Epithelial cell of esophagus (primary cell): ENCODE data around the gene HPS6.
A peak's percentile ranks its signal among the peaks of the same experiment; 100 is the strongest.
"Not testable (repeated sequence)": the region's sequence is repeated elsewhere in the genome, so short reads cannot be mapped to it uniquely, and the experiment has no call there.

ENCODE experiments used
- DNase-seq: peaks from one replicate; pipeline ENCODE4 v3.0.0; 2010; ENCODE audit warnings: low read depth
- H3K4me3 ChIP-seq: 2 replicates; pipeline ENCODE4 v1.5.1; 2011; ENCODE audit warnings: mild to moderate bottlenecking, low read length, control low read depth
- CTCF ChIP-seq: IDR thresholded peaks from 2 replicates; pipeline ENCODE4 v1.5.1; 2011; ENCODE audit warnings: low read depth, mild to moderate bottlenecking, low read length, control low read depth, inconsistent platforms; ENCODE audit not compliant: insufficient read depth; ENCODE audit errors: missing control alignments

HPS6 gene

GRCh38 chr10:102064868-102065560 lies at the start of gene HPS6:
TSS of gene HPS6 (plus strand) at chr10:102065349. CDS start at chr10:102065475, 126 bp downstream.
- peak; percentile 97 for DNase-seq
- TF ChIP-seq CTCF = no peak
- H3K4me3 ChIP-seq = peak within 1 kb of the TSS; percentile 79

GRCh38 chr10:102016416-102016815 lies 48.7 kb upstream of the HPS6 start:
- no peak overlapping the region for H3K4me3 ChIP-seq
- TF ChIP-seq CTCF = no peak
- no peak for DNase-seq

- no peak for DNase-seq
- no peak overlapping the region for H3K4me3 ChIP-seq
- TF ChIP-seq CTCF = no peak
These were observed 47.9 kb upstream of the HPS6 start for GRCh38 chr10:102017295-102017694.

DNA sequence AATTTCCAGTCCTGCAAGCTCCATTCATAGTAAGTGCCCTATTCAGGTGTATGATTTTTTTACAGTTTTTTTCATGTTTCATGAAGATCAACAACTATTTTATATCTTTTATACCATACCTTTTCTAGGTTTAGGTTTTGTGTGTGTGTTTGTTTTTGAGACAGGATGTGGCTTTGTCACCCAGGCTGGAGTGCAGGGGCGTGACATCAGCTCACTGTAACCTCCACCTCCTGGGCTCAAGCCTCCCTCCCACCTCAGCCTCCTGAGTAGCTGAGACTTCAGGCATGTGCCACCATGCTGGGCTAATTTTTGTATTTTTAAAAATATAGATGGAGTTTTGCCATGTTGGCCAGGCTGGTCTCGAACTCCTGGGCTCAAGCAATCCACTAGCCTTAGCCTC lies 44.2 kb upstream of the HPS6 start:
- H3K4me3 ChIP-seq = no peak overlapping the region
- DNase-seq = no peak
- TF ChIP-seq CTCF = no peak

DNA sequence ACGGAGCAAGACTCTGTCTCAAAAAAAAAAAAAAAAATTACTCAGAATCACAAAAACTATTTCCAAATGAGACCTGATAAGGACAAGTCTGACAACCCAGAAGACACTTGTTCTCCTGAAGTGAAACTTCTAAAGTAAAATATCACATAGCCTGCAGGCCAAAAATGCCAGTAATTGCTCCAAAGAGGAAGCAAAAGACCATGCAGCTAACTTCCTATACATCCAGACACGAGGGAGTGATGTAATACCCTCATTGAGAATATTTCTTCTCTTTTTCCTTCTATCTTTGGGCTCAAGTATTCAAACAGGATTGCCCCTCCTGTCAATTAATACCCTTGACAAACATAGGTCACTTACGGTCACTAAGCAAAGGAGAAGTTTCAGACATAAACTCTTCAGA lies 40.4 kb upstream of the HPS6 start:
- no peak overlapping the region for H3K4me3 ChIP-seq
- no peak for DNase-seq
- no peak for TF ChIP-seq CTCF

GRCh38 chr10:102027261-102027660 lies 37.9 kb upstream of the HPS6 start:
- no peak overlapping the region for H3K4me3 ChIP-seq
- no peak for DNase-seq
- no peak for TF ChIP-seq CTCF

DNA sequence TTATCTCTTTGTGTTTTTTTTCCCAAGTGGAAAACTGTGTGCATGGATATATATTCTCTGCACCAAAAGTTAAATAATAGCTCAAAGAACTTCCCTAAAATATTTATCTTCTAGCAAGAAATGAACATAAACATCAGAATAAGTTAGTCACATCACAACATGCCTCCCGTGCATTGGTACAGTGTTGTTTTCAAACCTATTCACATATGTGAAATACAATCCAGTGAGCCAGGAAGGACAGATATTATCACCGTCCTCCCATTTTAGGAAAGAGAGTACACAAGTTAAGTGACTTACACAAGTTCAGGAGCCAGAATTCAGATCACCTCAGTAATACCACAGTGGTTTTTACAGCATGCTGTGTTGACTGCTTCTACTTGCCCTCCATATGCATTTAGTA lies 31.4 kb upstream of the HPS6 start:
- H3K4me3 ChIP-seq = no peak overlapping the region
- DNase-seq = no peak
- no peak for TF ChIP-seq CTCF

DNA sequence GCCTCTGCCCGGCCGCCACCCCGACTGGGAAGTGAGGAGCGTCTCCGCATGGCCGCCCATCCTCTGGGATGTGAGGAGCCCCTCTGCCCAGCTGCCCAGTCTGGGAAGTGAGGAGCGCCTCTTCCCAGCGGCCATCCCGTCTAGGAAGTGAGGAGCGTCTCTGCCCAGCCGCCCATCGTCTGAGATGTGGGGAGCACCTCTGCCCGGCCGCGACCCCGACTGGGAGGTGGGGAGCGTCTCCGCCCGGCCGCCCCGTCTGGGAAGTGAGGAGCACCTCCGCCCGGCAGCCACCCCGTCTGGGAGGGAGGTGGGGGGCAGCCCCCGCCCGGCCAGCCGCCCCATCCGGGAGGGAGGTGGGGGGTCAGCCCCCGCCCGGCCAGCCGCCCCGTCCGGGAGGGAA lies 29.3 kb upstream of the HPS6 start:
- DNase-seq, H3K4me3 ChIP-seq: not testable (repeated sequence)
